Stimulated activated CD4-positive, alpha-beta T cell treated with anti-CD3 and anti-CD28 coated beads, TNF-alpha, amount 100 ng/mL, for 1 hour (primary cell): ENCODE data around the gene TMEM259.

ENCODE experiments used
- DNase-seq, 3 donors: peaks; one replicate each; pipeline ENCODE4 v3.0.0-alpha.2; 2020; ENCODE audit warnings: low read depth in 3 of 3, low spot score in 1 of 3

Gene TMEM259

GRCh38 chr19:964116-964520 lies 56.8 kb downstream of the TMEM259 start:
- DNase-seq: no peak

GRCh38 chr19:963486-963951 lies 57.4 kb downstream of the TMEM259 start:
- DNase-seq: no peak

- no peak for DNase-seq
Observed at GRCh38 chr19:962683-963400, 58.1 kb downstream of the TMEM259 start.

GRCh38 chr19:961866-962620 lies 58.9 kb downstream of the TMEM259 start:
- DNase-seq: no peak

- DNase-seq: no peak
Observed at GRCh38 chr19:960601-960938, 60.4 kb downstream of the TMEM259 start.

- DNase-seq: no peak
Observed at GRCh38 chr19:960020-960419, 60.9 kb downstream of the TMEM259 start.
